GM23338 (cell line): ENCODE data around the gene SLC25A36. TPM values are rescaled to one million over a fixed set of nuclear protein-coding genes. Genes with fewer than 3 reads are reported as not detected.

Experiments used
- ATAC-seq: fragments of 200-7000 bp; cut with Tn5 transposase; 3 replicates; pipeline ENCODE4 v1.9.1; 2020
- DNase-seq: peaks from one replicate; pipeline ENCODE4 v3.0.0-alpha.2; 2015; ENCODE audit warnings: low spot score
- H2AFZ ChIP-seq: fragments of 200-600 bp; sonication (generic); 2 replicates; pipeline ENCODE4 v1.8.0; 2016; ENCODE audit warnings: antibody characterized with exemption, mild to moderate bottlenecking, moderate library complexity
- H3F3A ChIP-seq: fragments of 200-600 bp; sonication (generic); replicated peaks from 2 replicates; pipeline ENCODE4 v1.8.0; 2017; ENCODE audit warnings: antibody characterized with exemption, mixed run types, low read depth
- H3K27ac ChIP-seq: fragments of 200-600 bp; sonication (generic); 2 replicates; pipeline ENCODE4 v1.6.1; 2016; ENCODE audit warnings: low read depth
- H3K27me3 ChIP-seq: fragments of 200-600 bp; sonication (generic); 2 replicates; pipeline ENCODE4 v1.8.0; 2016; ENCODE audit warnings: mild to moderate bottlenecking, mixed run types, moderate library complexity; ENCODE audit not compliant: insufficient read depth
- H3K36me3 ChIP-seq: fragments of 200-600 bp; sonication (generic); 2 replicates; pipeline ENCODE4 v1.8.0; 2016; ENCODE audit warnings: mild to moderate bottlenecking; ENCODE audit not compliant: insufficient read depth
- H3K4me1 ChIP-seq: fragments of 200-600 bp; sonication (generic); 2 replicates; pipeline ENCODE4 v1.8.0; 2016; ENCODE audit warnings: mild to moderate bottlenecking, moderate library complexity; ENCODE audit not compliant: insufficient read depth
- H3K4me2 ChIP-seq: fragments of 200-600 bp; sonication (generic); 2 replicates; pipeline ENCODE4 v1.7.1; 2017; ENCODE audit warnings: mixed run types
- H3K4me3 ChIP-seq: fragments of 200-600 bp; sonication (generic); 2 replicates; pipeline ENCODE4 v1.6.1; 2016; ENCODE audit warnings: mixed run types
- H3K79me2 ChIP-seq: fragments of 200-600 bp; sonication (generic); replicated peaks from 2 replicates; pipeline ENCODE4 v1.8.0; 2017; ENCODE audit warnings: mild to moderate bottlenecking; ENCODE audit not compliant: insufficient read depth
- H3K9me2 ChIP-seq: fragments of 200-600 bp; sonication (generic); 2 replicates; pipeline ENCODE4 v1.8.0; 2017; ENCODE audit not compliant: insufficient read depth
- H4K20me1 ChIP-seq: fragments of 200-600 bp; sonication (generic); replicated peaks from 2 replicates; pipeline ENCODE4 v1.8.0; 2017; ENCODE audit warnings: mild to moderate bottlenecking; ENCODE audit not compliant: insufficient read depth
- H3K27ac Mint-ChIP-seq: 2 replicates; pipeline ENCODE4 v1.8.0; 2020; ENCODE audit warnings: inconsistent platforms, mild to moderate bottlenecking, moderate library complexity, mixed read lengths
- H3K27me3 Mint-ChIP-seq: 3 replicates; pipeline ENCODE4 v1.8.0; 2022; ENCODE audit warnings: low read depth, mild to moderate bottlenecking, moderate library complexity, mixed read lengths, inconsistent platforms; ENCODE audit not compliant: insufficient read depth, poor library complexity
- H3K36me3 Mint-ChIP-seq: 3 replicates; pipeline ENCODE4 v1.8.0; 2021; ENCODE audit warnings: low read depth, mild to moderate bottlenecking, inconsistent platforms, moderate library complexity, mixed read lengths
- H3K4me1 Mint-ChIP-seq: 3 replicates; pipeline ENCODE4 v1.8.0; 2020; ENCODE audit warnings: mild to moderate bottlenecking, inconsistent platforms, mixed read lengths
- H3K4me3 Mint-ChIP-seq: 3 replicates; pipeline ENCODE4 v1.8.0; 2021; ENCODE audit warnings: moderate library complexity, mild to moderate bottlenecking, inconsistent platforms, mixed read lengths
- H3K9me3 Mint-ChIP-seq: 3 replicates; pipeline ENCODE4 v1.8.0; 2020; ENCODE audit warnings: moderate library complexity, mild to moderate bottlenecking, inconsistent platforms, mixed read lengths
- CREB1 ChIP-seq: fragments of 250-450 bp; sonication (Bioruptor Pico); IDR thresholded peaks from 2 replicates; pipeline ENCODE4 v1.5.0; 2020; ENCODE audit warnings: low read depth, mild to moderate bottlenecking, moderate library complexity
- CTCF ChIP-seq, 2 experiments: fragments of 200-600 bp in 1 of 2; sonication (generic) in 1 of 2; conservative IDR thresholded peaks; 2 replicates each; pipeline versions ENCODE4 v1.5.1 to v1.6.1; 2016 to 2017; ENCODE audit warnings: antibody characterized with exemption in 2 of 2, low read depth in 2 of 2, mild to moderate bottlenecking in 2 of 2, moderate library complexity in 1 of 2
- ETS1 ChIP-seq: IDR thresholded peaks from 2 replicates; pipeline ENCODE4 v1.6.1; 2016; ENCODE audit warnings: antibody characterized with exemption
- EZH2 ChIP-seq: fragments of 200-600 bp; sonication (generic); IDR thresholded peaks from one replicate; pipeline ENCODE4 v1.8.0; 2017; ENCODE audit warnings: antibody characterized with exemption, mild to moderate bottlenecking, low read depth; ENCODE audit not compliant: unreplicated experiment
- EZH2phosphoT487 ChIP-seq: fragments of 200-600 bp; sonication (generic); IDR thresholded peaks from one replicate; pipeline ENCODE4 v1.8.1; 2018; ENCODE audit warnings: antibody characterized with exemption; ENCODE audit not compliant: unreplicated experiment
- JUNB ChIP-seq: IDR thresholded peaks from one replicate; pipeline ENCODE4 v1.6.1; 2016; ENCODE audit warnings: antibody characterized with exemption; ENCODE audit not compliant: unreplicated experiment
- NANOG ChIP-seq: IDR thresholded peaks from 2 replicates; pipeline ENCODE4 v1.6.1; 2016; ENCODE audit warnings: antibody characterized with exemption, borderline replicate concordance
- POLR2AphosphoS5 ChIP-seq: IDR thresholded peaks from 2 replicates; pipeline ENCODE4 v1.6.1; 2016; ENCODE audit warnings: antibody characterized with exemption, low read depth
- REST ChIP-seq: IDR thresholded peaks from one replicate; pipeline ENCODE4 v1.6.1; 2018; ENCODE audit warnings: antibody characterized with exemption; ENCODE audit not compliant: unreplicated experiment
- STAT1 ChIP-seq: IDR thresholded peaks from one replicate; pipeline ENCODE4 v1.6.1; 2016; ENCODE audit warnings: antibody characterized with exemption; ENCODE audit not compliant: unreplicated experiment
- ZNF114 ChIP-seq: fragments of 250-450 bp; sonication (Bioruptor Pico); IDR thresholded peaks from 2 replicates; pipeline ENCODE4 v1.5.0; 2020; ENCODE audit warnings: mild to moderate bottlenecking, moderate library complexity
- ZNF331 ChIP-seq: fragments of 250-450 bp; sonication (Bioruptor Pico); IDR thresholded peaks from 2 replicates; pipeline ENCODE4 v1.5.0; 2020; ENCODE audit warnings: low read depth, mild to moderate bottlenecking, moderate library complexity
- ZNF462 ChIP-seq: fragments of 250-450 bp; sonication (Bioruptor Pico); IDR thresholded peaks from 2 replicates; pipeline ENCODE4 v1.5.0; 2020; ENCODE audit warnings: mild to moderate bottlenecking, moderate library complexity
- polyA plus RNA-seq: library from polyadenylated mRNA; unstranded; fragments of >200 nt; fragmentation: Nextera tagmentation; extraction: Ambion mirVana; gene quantifications from 2 replicates; pipeline ENCODE4 v1.2.1, GENCODE V29; 2016
- total RNA-seq: library from RNA; depleted of rRNA; stranded (reverse); fragments of >200 nt; shearing (Covaris generic); gene quantifications from 2 replicates; pipeline ENCODE4 v1.2.3, GENCODE V29; 2014

Gene SLC25A36
- total and polyA plus RNA-seq, 2 experiments from 2014 or later, result 113 to 123 TPM

GRCh38 chr3:140933552-140933951 is 8.1 kb upstream of the SLC25A36 start:
- TF ChIP-seq ZNF462 (CRISPR knock-in tag) (no peak), CREB1 (CRISPR knock-in tag) (no peak), REST (no peak), JUNB (no peak), ZNF331 (CRISPR knock-in tag) (no peak), ETS1 (no peak), POLR2AphosphoS5 (no peak), ZNF114 (CRISPR knock-in tag) (no peak), CTCF (conservative IDR thresholded peaks at IDR 0.05; ENCODE audit: low read depth in 2 of 2) (no peak), EZH2phosphoT487 (no peak), EZH2 (no peak), NANOG (no peak), STAT1 (no peak)
- Histone ChIP-seq H3K9me2 (no peaks in the 10 kb centered on the region), H3K4me3 (no peak overlapping the region), H3K27me3 (no peaks in the 10 kb centered on the region), H3K27ac (no peak overlapping the region), H3F3A (no peaks in the 10 kb centered on the region), H3K4me2 (no peak overlapping the region), H3K36me3 (no peaks in the 10 kb centered on the region), H3K4me1 (no peaks in the 10 kb centered on the region; the same call in 1 of the 2 replicates), H3K79me2 (no peaks in the 10 kb centered on the region), H2AFZ (no peak overlapping the region), H4K20me1 (no peaks in the 10 kb centered on the region)
- ATAC-seq (no peak), DNase-seq (no peak)
- Mint-ChIP-seq H3K27me3 (no peaks in the 10 kb centered on the region), H3K36me3 (no peaks in the 10 kb centered on the region), H3K27ac (no peak overlapping the region), H3K4me1 (no peaks in the 10 kb centered on the region; the same call in 2 of the 3 replicates), H3K9me3 (no peaks in the 10 kb centered on the region), H3K4me3 (no peak overlapping the region)
